Kidney (tissue), 14 donors: ENCODE results near the gene GMPPA. TPM values are rescaled to one million over a fixed set of nuclear protein-coding genes. Genes with fewer than 3 reads are reported as not detected.

ENCODE experiments used
- DNase-seq, 5 donors: peaks; one replicate each; pipeline ENCODE4 v3.0.0-alpha.2; 2013 to 2020
- FAIRE-seq: peaks from 2 replicates; lab custom pipeline; 2012; peaks lifted over from hg19 to GRCh38; lab: Jason Lieb, UNC
- H3K27ac ChIP-seq, 2 donors: one replicate each; pipeline ENCODE4 v1.7.0; 2013; ENCODE audit warnings: low read depth in 2 of 2, low read length in 2 of 2, inconsistent platforms in 1 of 2
- H3K27me3 ChIP-seq: one replicate; pipeline ENCODE4 v1.7.1; 2013; ENCODE audit warnings: low read length, inconsistent platforms; ENCODE audit not compliant: control insufficient read depth, insufficient read depth
- H3K36me3 ChIP-seq, 3 donors: one replicate each; pipeline versions ENCODE4 v1.7.0 to v1.7.1; 2013; ENCODE audit warnings: low read length in 3 of 3, control low read depth in 1 of 3, inconsistent platforms in 1 of 3; ENCODE audit not compliant: insufficient read depth in 3 of 3, control insufficient read depth in 2 of 3
- H3K4me1 ChIP-seq, 3 donors: one replicate each; pipeline versions ENCODE4 v1.7.0 to v1.7.1; 2013; ENCODE audit warnings: low read length in 3 of 3, inconsistent platforms in 1 of 3, low read depth in 1 of 3; ENCODE audit not compliant: control insufficient read depth in 2 of 3, insufficient read depth in 2 of 3
- H3K4me3 ChIP-seq, 3 donors: one replicate each; pipeline versions ENCODE4 v1.7.0 to v1.8.1; 2013; ENCODE audit warnings: low read length in 3 of 3, control low read depth in 1 of 3, inconsistent platforms in 1 of 3
- H3K9ac ChIP-seq, 3 donors: one replicate each; pipeline versions ENCODE4 v1.7.0 to v1.7.1; 2013; ENCODE audit warnings: low read length in 3 of 3, control low read depth in 1 of 3, inconsistent platforms in 1 of 3
- H3K9me3 ChIP-seq, 3 donors: one replicate each; pipeline versions ENCODE4 v1.7.0 to v1.7.1; 2013; ENCODE audit warnings: low read length in 3 of 3, control low read depth in 1 of 3, inconsistent platforms in 1 of 3; ENCODE audit not compliant: control insufficient read depth in 2 of 3, insufficient read depth in 1 of 3
- CTCF ChIP-seq: IDR thresholded peaks from 3 replicates; pipeline ENCODE4 v1.5.1; 2012; ENCODE audit warnings: mild to moderate bottlenecking, moderate library complexity, borderline replicate concordance; ENCODE audit not compliant: insufficient read depth; ENCODE audit errors: extremely low read depth
- intact Hi-C: fragments of 100-400 bp; cut with DNase I; formaldehyde crosslinking; loops from one replicate; pipeline ENCODE4 v1.11.1; 2022
- polyA plus RNA-seq: library from polyadenylated mRNA; stranded (reverse); fragments of 350-450 nt; fragmentation: Illumina TruSeq; extraction: RNeasy Lipid Tissue Mini Kit (QIAGEN cat#74804); gene quantifications from one replicate; pipeline ENCODE4 v1.2.3, GENCODE V29; 2014; ENCODE audit warnings: low read depth, low replicate concordance; ENCODE audit not compliant: insufficient read depth
- total RNA-seq: library from RNA; stranded (reverse); fragmentation: NEBNext Ultra II Directional; extraction: Animal tissue kit (Norgen Biotek cat#: 25700); gene quantifications from one replicate; pipeline ENCODE4 v1.2.1, GENCODE V29; 2021
- donor health status: control.
- donor health status: control.
- donor health status: control.
- donor health status: control.
- donor health status: control.
- donor health status: DM: yes; HTN: yes; CAD: no.
- donor health status: Normal renal cell carcinoma (clear cell type).

Gene GMPPA
- total and polyA plus RNA-seq, 2 donors from 2014 or later = 33.9 to 53.1 TPM

DNA sequence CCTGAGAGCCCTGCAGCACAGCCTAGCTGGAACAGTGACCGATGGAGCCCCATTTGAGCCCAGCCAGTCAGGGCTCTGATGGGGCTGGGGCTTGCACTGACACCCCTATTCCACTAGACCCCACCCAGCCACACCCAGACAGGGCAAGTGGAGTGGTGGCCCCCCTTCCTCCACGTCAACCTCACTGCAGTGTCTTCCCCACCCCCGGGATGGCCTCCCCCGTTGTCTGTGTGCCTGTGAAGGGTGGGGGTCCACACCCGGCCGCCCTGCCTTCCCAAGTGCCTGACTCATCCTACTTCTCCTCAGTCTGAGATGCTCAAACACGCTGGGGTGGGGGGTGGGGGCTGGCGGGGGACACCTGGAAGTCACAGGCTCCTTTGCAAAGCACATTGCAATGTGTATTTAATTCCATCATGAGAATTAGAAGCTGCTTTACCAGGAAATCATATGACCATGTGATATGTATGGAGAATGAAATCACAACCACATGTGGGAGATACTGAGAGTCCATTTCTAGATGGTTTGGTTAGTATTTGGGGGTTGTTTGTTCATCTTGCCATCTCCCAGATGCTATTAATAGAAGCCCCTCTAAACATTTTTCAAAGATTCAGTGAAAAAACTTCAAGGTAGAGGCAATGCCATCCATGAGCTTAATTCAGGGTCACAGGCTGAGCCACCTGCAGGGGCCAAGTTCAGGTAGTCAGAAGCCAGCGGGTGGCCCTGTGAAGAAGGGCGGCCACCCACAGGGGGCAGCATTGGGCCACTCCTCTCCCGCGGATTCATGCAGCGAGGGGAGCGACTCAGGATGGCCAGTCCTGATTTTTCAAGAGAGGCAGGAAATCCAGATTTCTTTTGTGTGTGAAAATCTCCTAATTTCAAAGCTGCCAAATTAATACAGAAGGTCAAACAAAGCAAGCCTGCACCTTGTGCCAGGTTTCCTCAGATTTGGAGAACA is 22.7 kb upstream of the GMPPA start:
- H3K9ac ChIP-seq = no peak overlapping the region
- intact Hi-C loops = loop anchor here (10.0 kb wide), 1 partner anchor 49 kb away; no protein-coding TSS in a partner anchor
- no peaks in the 10 kb centered on the region for H3K9me3 ChIP-seq
- H3K4me1 ChIP-seq = no peaks in the 10 kb centered on the region
- peak; percentile 79 for TF ChIP-seq CTCF
- FAIRE-seq = no peak
- H3K27me3 ChIP-seq = no peaks in the 10 kb centered on the region
- no peak overlapping the region for H3K27ac ChIP-seq
- DNase-seq = peak; percentile 87 to 90 (median 87)
- no peaks in the 10 kb centered on the region for H3K36me3 ChIP-seq
- no peak overlapping the region for H3K4me3 ChIP-seq

DNA sequence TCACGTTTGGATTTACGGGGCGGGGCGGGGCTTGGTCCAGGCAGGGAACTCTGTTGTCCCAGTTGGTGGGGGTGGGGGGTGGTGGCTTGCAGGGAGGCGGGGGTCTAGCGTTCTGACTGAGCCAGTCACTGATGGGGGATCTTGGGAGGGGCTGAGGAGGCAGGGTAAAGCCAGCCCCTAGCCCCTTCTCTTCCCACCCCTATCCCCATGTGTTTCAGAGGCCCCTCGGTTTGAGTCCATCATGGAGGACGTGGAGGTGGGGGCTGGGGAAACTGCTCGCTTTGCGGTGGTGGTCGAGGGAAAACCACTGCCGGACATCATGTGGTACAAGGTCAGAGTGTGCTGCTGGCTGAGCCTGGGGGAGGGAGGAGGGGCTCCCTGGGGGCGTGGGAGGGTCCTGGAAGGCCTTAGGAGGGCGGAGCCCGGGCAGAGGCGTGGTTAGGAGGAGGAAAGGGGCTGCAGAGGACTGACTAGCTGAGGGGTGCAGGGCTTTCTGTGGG is 22.0 kb upstream of the GMPPA start:
- intact Hi-C loops = loop anchor here (10.0 kb wide), 1 partner anchor 48 kb away; no protein-coding TSS in a partner anchor
- DNase-seq = peak; percentile 52 to 90 (median 86)
- no peak overlapping the region for H3K9ac ChIP-seq
- no peaks in the 10 kb centered on the region for H3K27me3 ChIP-seq
- no peaks in the 10 kb centered on the region for H3K36me3 ChIP-seq
- H3K9me3 ChIP-seq = no peaks in the 10 kb centered on the region
- TF ChIP-seq CTCF = no peak
- no peak overlapping the region for H3K27ac ChIP-seq
- H3K4me1 ChIP-seq = no peaks in the 10 kb centered on the region
- no peak for FAIRE-seq
- peak overlapping the region in 1 of 3 donors; percentile 5 for H3K4me3 ChIP-seq

DNA sequence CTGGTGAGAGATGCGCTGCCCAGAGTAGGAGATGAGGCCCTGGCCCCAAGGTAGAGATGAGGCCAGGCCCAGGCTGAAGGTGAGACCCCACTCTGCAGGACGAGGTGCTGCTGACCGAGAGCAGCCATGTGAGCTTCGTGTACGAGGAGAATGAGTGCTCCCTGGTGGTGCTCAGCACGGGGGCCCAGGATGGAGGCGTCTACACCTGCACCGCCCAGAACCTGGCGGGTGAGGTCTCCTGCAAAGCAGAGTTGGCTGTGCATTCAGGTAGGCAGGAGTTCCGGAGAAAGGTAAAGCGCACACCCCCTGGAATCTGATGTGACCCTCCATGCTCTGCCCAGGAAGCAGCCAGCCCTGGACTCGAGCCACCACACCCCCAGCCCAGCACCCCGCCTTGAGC is 21.5 kb upstream of the GMPPA start:
- no peak for TF ChIP-seq CTCF
- peak in 1 of 5 donors; percentile 65 for DNase-seq
- H3K9ac ChIP-seq = no peak overlapping the region
- no peaks in the 10 kb centered on the region for H3K4me1 ChIP-seq
- no peaks in the 10 kb centered on the region for H3K9me3 ChIP-seq
- intact Hi-C loops = loop anchor here (10.0 kb wide), 1 partner anchor 48 kb away; no protein-coding TSS in a partner anchor
- no peaks in the 10 kb centered on the region for H3K27me3 ChIP-seq
- no peak overlapping the region for H3K4me3 ChIP-seq
- no peaks in the 10 kb centered on the region for H3K36me3 ChIP-seq
- H3K27ac ChIP-seq = no peak overlapping the region
- FAIRE-seq = no peak
